ENCODE measurements around the gene DSTYK. TPM values are rescaled to one million over a fixed set of nuclear protein-coding genes. Genes with fewer than 3 reads are reported as not detected.

The DSTYK gene
- total RNA-seq, 2 experiments from 2014 or later, result 9.4 to 12.3 TPM

DNA sequence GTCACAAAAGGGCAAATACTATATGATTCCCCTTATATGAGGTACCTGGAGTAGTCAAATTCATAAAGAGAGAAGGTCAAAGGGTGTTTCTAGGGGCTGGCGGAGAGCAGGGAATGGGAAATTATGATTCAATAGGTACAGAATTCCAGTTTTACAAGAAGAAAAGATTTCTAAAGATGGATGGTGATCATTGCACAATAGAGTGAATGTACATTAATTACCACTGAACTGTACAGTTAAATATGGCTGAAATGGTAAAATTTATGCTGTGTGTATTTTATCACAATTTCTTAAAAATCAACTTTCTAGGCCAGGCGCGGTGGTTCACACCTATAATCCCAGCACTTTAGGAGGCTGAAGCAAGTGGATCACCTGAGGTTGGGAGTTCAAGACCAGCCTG, 109.1 kb downstream of the DSTYK start:
- ChIA-PET POLR2A (no interaction called here), CTCF (interaction anchor here (0.7 kb wide), 1 partner anchor 33 kb away, joined by 3 read pairs; no protein-coding TSS in a partner anchor)
- DNase-seq (no peak), ATAC-seq (no peak)
- H3K4me3 Mint-ChIP-seq, result no peak overlapping the region
- H3K27ac Mint-ChIP-seq, result no peak overlapping the region
- H3K9me3 Mint-ChIP-seq (ENCODE audit: low read depth), result no peaks in the 10 kb centered on the region
- intact Hi-C loops (cut with DNase I, micrococcal nuclease), result no loop called here
- H3K36me3 Mint-ChIP-seq (ENCODE audit: low read depth), result peaks cover 61% of the 10 kb centered on the region
- H3K4me1 Mint-ChIP-seq, result no peaks in the 10 kb centered on the region
- no peaks in the 10 kb centered on the region for H3K27me3 Mint-ChIP-seq

- DNase-seq (no peak), ATAC-seq (no peak)
- no peak overlapping the region for H3K27ac Mint-ChIP-seq
- H3K36me3 Mint-ChIP-seq (ENCODE audit: low read depth), result peaks cover 54% of the 10 kb centered on the region
- CTCF ChIA-PET, result interaction anchor here (0.6 to 1.9 kb wide), 7 partner anchors 9 to 234 kb away, joined by 3 to 5 read pairs (median 3); no protein-coding TSS in a partner anchor
- no peak overlapping the region for H3K4me3 Mint-ChIP-seq
- no peaks in the 10 kb centered on the region for H3K9me3 Mint-ChIP-seq (ENCODE audit: low read depth)
- POLR2A ChIA-PET, result no interaction called here
- H3K27me3 Mint-ChIP-seq, result no peaks in the 10 kb centered on the region
- no peaks in the 10 kb centered on the region for H3K4me1 Mint-ChIP-seq
- intact Hi-C loops (cut with DNase I, micrococcal nuclease), result no loop called here
Measured at GRCh38 chr1:205098242-205098641, 113.3 kb downstream of the DSTYK start.

- Mint-ChIP-seq H3K27ac (no peak overlapping the region), H3K4me3 (no peak overlapping the region), H3K9me3 (ENCODE audit: low read depth) (no peaks in the 10 kb centered on the region), H3K36me3 (ENCODE audit: low read depth) (peaks cover 51% of the 10 kb centered on the region), H3K4me1 (no peaks in the 10 kb centered on the region), H3K27me3 (no peaks in the 10 kb centered on the region)
- ChIA-PET CTCF (interaction anchor here (1.0 kb wide), 1 partner anchor 49 kb away, joined by 5 read pairs; no protein-coding TSS in a partner anchor), POLR2A (no interaction called here)
- ATAC-seq, result no peak
- no peak for DNase-seq
- intact Hi-C loops (cut with DNase I, micrococcal nuclease), result no loop called here
Measured at GRCh38 chr1:205095422-205095821, 116.1 kb downstream of the DSTYK start.

Other genes starting within 250 kb of the DSTYK start
- not detected for gene CNTN2, start 168.5 kb downstream of the DSTYK start, total RNA-seq
- 1 to 10 TPM; 1.9 to 2.8 TPM for gene TMEM81, start 127.2 kb downstream of the DSTYK start, total RNA-seq
- 10 to 100 TPM; 23.1 to 24.3 TPM for gene RBBP5, start 89.7 kb downstream of the DSTYK start, total RNA-seq
- 10 to 100 TPM; 10.5 to 11.0 TPM for gene TMCC2, start 16.2 kb upstream of the DSTYK start, total RNA-seq
- gene NUAK2, start 110.0 kb upstream of the DSTYK start, total RNA-seq, result 1 to 10 TPM; 2.3 to 2.7 TPM
- not detected for gene KLHDC8A, start 145.2 kb upstream of the DSTYK start, total RNA-seq
- gene LEMD1, start 210.4 kb upstream of the DSTYK start, total RNA-seq, result under 1 TPM; 0.66 to 0.79 TPM
- under 1 TPM; 0.25 to 0.32 TPM for gene BLACAT1, start 244.3 kb upstream of the DSTYK start, total RNA-seq

Data from activated CD4-positive, alpha-beta T cell treated with anti-CD3 and anti-CD28 coated beads for 36 hours (primary cell).